HepG2 (cell line): ENCODE data around the gene PLD1. TPM values are rescaled to one million over a fixed set of nuclear protein-coding genes. Genes with fewer than 3 reads are reported as not detected.
A peak's percentile ranks its signal among the peaks of the same experiment; 100 is the strongest.

Source experiments
- ARID3A ChIP-seq: IDR thresholded peaks from 2 replicates; pipeline ENCODE4 v1.6.1; 2012; ENCODE audit warnings: low read depth, low read length, improper control_type of control experiment
- CEBPG ChIP-seq: IDR thresholded peaks from 2 replicates; pipeline ENCODE4 v1.6.1; 2016
- FOXK1 ChIP-seq: sonication (generic); formaldehyde crosslinking; IDR thresholded peaks from 2 replicates; pipeline ENCODE4 v1.4.0; 2020; ENCODE audit warnings: low read depth, missing genetic modification reagents, borderline replicate concordance
- HBP1 ChIP-seq: IDR thresholded peaks from 2 replicates; pipeline ENCODE4 v1.6.1; 2016; ENCODE audit warnings: low read depth, control low read depth
- ISX ChIP-seq: sonication (generic); formaldehyde crosslinking; conservative IDR thresholded peaks from 2 replicates; pipeline ENCODE4 v1.5.0; 2020; ENCODE audit warnings: missing genetic modification reagents
- MIXL1 ChIP-seq: IDR thresholded peaks from 2 replicates; pipeline ENCODE4 v1.6.1; 2016
- SMC3 ChIP-seq: IDR thresholded peaks from 2 replicates; pipeline ENCODE4 v1.6.1; 2011; ENCODE audit warnings: low read length, improper control_type of control experiment
- SNAPC4 ChIP-seq: sonication (generic); formaldehyde crosslinking; IDR thresholded peaks from 2 replicates; pipeline ENCODE4 v1.4.0; 2020; ENCODE audit warnings: mild to moderate bottlenecking, missing genetic modification reagents
- SRSF9 ChIP-seq: fragments of 200-400 bp; formaldehyde crosslinking; IDR thresholded peaks from 2 replicates; pipeline ENCODE4 v1.6.1; 2018; ENCODE audit warnings: borderline replicate concordance, mild to moderate bottlenecking, low read depth, low read length; ENCODE audit not compliant: insufficient read depth, poor library complexity, severe bottlenecking
- TEF ChIP-seq: sonication (generic); formaldehyde crosslinking; IDR thresholded peaks from 2 replicates; pipeline ENCODE4 v1.5.0; 2020; ENCODE audit warnings: missing genetic modification reagents
- ZBTB38 ChIP-seq: sonication (generic); formaldehyde crosslinking; IDR thresholded peaks from 2 replicates; pipeline ENCODE4 v1.5.1; 2020; ENCODE audit warnings: mild to moderate bottlenecking, missing genetic modification reagents
- ZEB1 ChIP-seq: IDR thresholded peaks from 2 replicates; pipeline ENCODE4 v1.6.1; 2012; ENCODE audit warnings: mild to moderate bottlenecking, low read depth, inconsistent platforms; ENCODE audit not compliant: insufficient replicate concordance
- ZNF30 ChIP-seq: sonication (generic); formaldehyde crosslinking; IDR thresholded peaks from 2 replicates; pipeline ENCODE4 v1.5.0; 2020; ENCODE audit warnings: mild to moderate bottlenecking, missing genetic modification reagents
- ZNF703 ChIP-seq: sonication (generic); formaldehyde crosslinking; IDR thresholded peaks from 2 replicates; pipeline ENCODE4 v1.5.1; 2020; ENCODE audit warnings: missing genetic modification reagents, mild to moderate bottlenecking, moderate library complexity, borderline replicate concordance
- ZNF724P ChIP-seq: sonication (generic); formaldehyde crosslinking; IDR thresholded peaks from 2 replicates; pipeline ENCODE4 v1.8.0; 2022; ENCODE audit warnings: missing genetic modification reagents, borderline replicate concordance
- polyA plus RNA-seq, 8 experiments: library from polyadenylated mRNA; depleted of rRNA in 3 of 8; stranded (reverse) in 7 of 8; unstranded in 1 of 8; fragments of >200 nt; fragmentation: Illumina TruSeq in 4 of 8; extraction: Trizol in 4 of 8; gene quantifications; 2 replicates each; pipeline versions ENCODE4 v1.2.1 to v1.2.3, GENCODE V29; 2011 to 2016; ENCODE audit warnings: low read depth in 4 of 8, missing spikeins in 1 of 8, mixed read lengths in 1 of 8; ENCODE audit not compliant: insufficient read depth in 1 of 8
- total RNA-seq, 5 experiments: library from RNA; depleted of rRNA; stranded (reverse); fragments of >200 nt; fragmentation: Illumina TruSeq; extraction: Trizol; gene quantifications; 2 replicates each; pipeline ENCODE4 v1.2.3, GENCODE V29; 2016; ENCODE audit warnings: low read depth in 1 of 5
- TF ChIP-seq, protein P1 (sequence below): sonication (generic); formaldehyde crosslinking; IDR thresholded peaks from 2 replicates; pipeline ENCODE4 v1.4.0; 2020; ENCODE audit warnings: missing genetic modification reagents, mild to moderate bottlenecking, borderline replicate concordance

PLD1 gene
- total and polyA plus RNA-seq, 2 of the 13 experiments (the other 11 are each of a cell fraction or from before 2014, with no cell fraction given) = 27.1 to 59.4 TPM

- peak; percentile 67 for TF ChIP-seq HBP1 (CRISPR knock-in tag)
- peak; percentile 63; the same call in 1 of the 2 replicates for TF ChIP-seq ZNF724P (CRISPR knock-in tag)
- peak; percentile 34 for TF ChIP-seq ZEB1
- peak; percentile 96 for TF ChIP-seq ZNF30 (CRISPR knock-in tag)
- TF ChIP-seq, protein P1, sequence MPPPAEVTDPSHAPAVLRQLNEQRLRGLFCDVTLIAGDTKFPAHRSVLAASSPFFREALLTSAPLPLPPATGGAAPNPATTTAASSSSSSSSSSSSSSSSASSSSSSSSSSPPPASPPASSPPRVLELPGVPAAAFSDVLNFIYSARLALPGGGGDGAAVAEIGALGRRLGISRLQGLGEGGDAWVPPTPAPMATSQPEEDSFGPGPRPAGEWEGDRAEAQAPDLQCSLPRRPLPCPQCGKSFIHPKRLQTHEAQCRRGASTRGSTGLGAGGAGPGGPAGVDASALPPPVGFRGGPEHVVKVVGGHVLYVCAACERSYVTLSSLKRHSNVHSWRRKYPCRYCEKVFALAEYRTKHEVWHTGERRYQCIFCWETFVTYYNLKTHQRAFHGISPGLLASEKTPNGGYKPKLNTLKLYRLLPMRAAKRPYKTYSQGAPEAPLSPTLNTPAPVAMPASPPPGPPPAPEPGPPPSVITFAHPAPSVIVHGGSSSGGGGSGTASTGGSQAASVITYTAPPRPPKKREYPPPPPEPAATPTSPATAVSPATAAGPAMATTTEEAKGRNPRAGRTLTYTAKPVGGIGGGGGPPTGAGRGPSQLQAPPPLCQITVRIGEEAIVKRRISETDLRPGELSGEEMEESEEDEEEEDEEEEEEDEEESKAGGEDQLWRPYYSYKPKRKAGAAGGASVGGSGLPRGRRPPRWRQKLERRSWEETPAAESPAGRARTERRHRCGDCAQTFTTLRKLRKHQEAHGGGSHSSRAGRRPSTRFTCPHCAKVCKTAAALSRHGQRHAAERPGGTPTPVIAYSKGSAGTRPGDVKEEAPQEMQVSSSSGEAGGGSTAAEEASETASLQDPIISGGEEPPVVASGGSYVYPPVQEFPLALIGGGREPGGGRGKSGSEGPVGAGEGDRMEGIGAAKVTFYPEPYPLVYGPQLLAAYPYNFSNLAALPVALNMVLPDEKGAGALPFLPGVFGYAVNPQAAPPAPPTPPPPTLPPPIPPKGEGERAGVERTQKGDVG = peak; percentile 90; the same call in 1 of the 2 replicates
- TF ChIP-seq CEBPG = no peak; the same call in 1 of the 2 replicates
- TF ChIP-seq SRSF9 = no peak
- TF ChIP-seq ZNF703 (CRISPR knock-in tag) = peak; percentile 54; the same call in 1 of the 2 replicates
- TF ChIP-seq MIXL1 = peak; percentile 43; the same call in 1 of the 2 replicates
- no peak for TF ChIP-seq TEF (CRISPR knock-in tag)
- peak; percentile 93 for TF ChIP-seq SNAPC4
- peak; percentile 93 for TF ChIP-seq ZBTB38 (CRISPR knock-in tag)
- TF ChIP-seq ARID3A = no peak; the same call in 1 of the 2 replicates
- TF ChIP-seq SMC3 = no peak
- no peak for TF ChIP-seq ISX
- TF ChIP-seq FOXK1 (CRISPR knock-in tag) = peak; percentile 21; the same call in 1 of the 2 replicates
These were observed at the start of gene PLD1 (continued) for GRCh38 chr3:171809861-171810628.
